NCI-H82 (cell line): ENCODE data around the gene IPPK.
"Not testable (repeated sequence)": the region's sequence is repeated elsewhere in the genome, so short reads cannot be mapped to it uniquely, and the experiment has no call there.

Experiments
- DNase-seq: peaks from one replicate; lab custom pipeline; 2025; lab: John Stamatoyannopoulos, UW

The IPPK gene

GRCh38 chr9:92637886-92638620 is 31.9 kb downstream of the IPPK start:
- DNase-seq = no peak

GRCh38 chr9:92637326-92637725 is 32.6 kb downstream of the IPPK start:
- no peak for DNase-seq

- no peak for DNase-seq
Measured at GRCh38 chr9:92636627-92637026, 33.3 kb downstream of the IPPK start.

GRCh38 chr9:92635760-92636159 is 34.2 kb downstream of the IPPK start:
- DNase-seq = no peak

GRCh38 chr9:92634712-92635605 is 35.0 kb downstream of the IPPK start:
- peak; percentile 67 for DNase-seq

- DNase-seq = no peak
Measured at GRCh38 chr9:92633614-92634278, 36.2 kb downstream of the IPPK start.

- no peak for DNase-seq
Measured at GRCh38 chr9:92632641-92633040, 37.3 kb downstream of the IPPK start.

- no peak for DNase-seq
Measured at GRCh38 chr9:92631452-92632343, 38.2 kb downstream of the IPPK start.

- DNase-seq = no peak
Measured at GRCh38 chr9:92627651-92628050, 42.3 kb downstream of the IPPK start.

GRCh38 chr9:92626484-92626883 is 43.4 kb downstream of the IPPK start:
- no peak for DNase-seq

GRCh38 chr9:92623936-92624335 is 46.0 kb downstream of the IPPK start:
- DNase-seq = not testable (repeated sequence)

GRCh38 chr9:92620845-92621244 is 49.1 kb downstream of the IPPK start:
- DNase-seq = no peak

GRCh38 chr9:92619601-92620300 is 50.2 kb downstream of the IPPK start:
- no peak for DNase-seq

GRCh38 chr9:92618633-92619225 is 51.2 kb downstream of the IPPK start:
- no peak for DNase-seq

GRCh38 chr9:92617951-92618510 is 51.9 kb downstream of the IPPK start:
- no peak for DNase-seq

GRCh38 chr9:92617195-92617813 is 52.6 kb downstream of the IPPK start:
- DNase-seq = no peak

GRCh38 chr9:92616655-92617111 is 53.2 kb downstream of the IPPK start:
- DNase-seq = no peak

- no peak for DNase-seq
Measured at GRCh38 chr9:92616199-92616641, 53.7 kb downstream of the IPPK start.

- DNase-seq = no peak
Measured at GRCh38 chr9:92615790-92616189, 54.1 kb downstream of the IPPK start.
